CD1c-positive myeloid dendritic cell (primary cell): ENCODE results near the gene AUTS2.
"Not testable (repeated sequence)": the region's sequence is repeated elsewhere in the genome, so short reads cannot be mapped to it uniquely, and the experiment has no call there.

Experiments
- DNase-seq: peaks from one replicate; pipeline ENCODE4 v3.0.0-alpha.2; 2016; ENCODE audit errors: extremely low spot score

The AUTS2 gene

GRCh38 chr7:70577078-70577477 is 978.8 kb downstream of the AUTS2 start:
- no peak for DNase-seq

GRCh38 chr7:70578131-70578530 is 979.9 kb downstream of the AUTS2 start:
- DNase-seq, result no peak

DNA sequence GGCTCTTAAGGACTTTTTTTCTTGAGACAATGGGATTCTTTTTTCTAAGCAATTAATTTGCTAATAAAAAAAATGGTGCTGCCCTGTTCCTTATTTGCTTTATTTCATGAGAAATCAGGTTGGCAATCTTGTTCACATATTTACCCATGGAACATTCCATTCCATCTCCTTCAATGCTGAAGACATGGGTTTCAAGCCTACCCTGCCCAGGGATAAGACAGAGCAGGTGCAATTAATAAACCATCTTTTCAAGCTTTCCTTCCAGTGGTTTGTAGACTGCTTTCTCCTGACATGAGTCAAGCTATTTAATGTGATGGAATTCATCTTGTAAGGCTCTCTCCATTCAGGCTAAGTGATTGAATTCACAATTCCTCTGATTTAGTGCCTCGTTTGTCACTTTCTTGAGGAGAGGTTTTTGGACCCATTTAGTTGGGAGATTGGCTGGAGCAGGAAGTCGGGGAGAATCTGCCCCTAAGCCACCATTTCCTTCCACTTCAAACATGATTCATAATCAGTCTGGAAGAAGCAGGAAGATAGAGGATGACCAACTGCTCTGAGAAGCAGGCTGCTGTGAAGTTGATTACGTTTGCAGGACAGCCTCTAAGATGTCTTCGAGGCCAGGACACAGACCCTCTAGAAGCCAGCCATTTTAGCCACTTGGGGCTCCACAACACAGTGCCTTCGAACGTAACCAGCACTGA is 981.3 kb downstream of the AUTS2 start:
- no peak for DNase-seq

GRCh38 chr7:70580161-70580560 is 981.9 kb downstream of the AUTS2 start:
- no peak for DNase-seq

DNA sequence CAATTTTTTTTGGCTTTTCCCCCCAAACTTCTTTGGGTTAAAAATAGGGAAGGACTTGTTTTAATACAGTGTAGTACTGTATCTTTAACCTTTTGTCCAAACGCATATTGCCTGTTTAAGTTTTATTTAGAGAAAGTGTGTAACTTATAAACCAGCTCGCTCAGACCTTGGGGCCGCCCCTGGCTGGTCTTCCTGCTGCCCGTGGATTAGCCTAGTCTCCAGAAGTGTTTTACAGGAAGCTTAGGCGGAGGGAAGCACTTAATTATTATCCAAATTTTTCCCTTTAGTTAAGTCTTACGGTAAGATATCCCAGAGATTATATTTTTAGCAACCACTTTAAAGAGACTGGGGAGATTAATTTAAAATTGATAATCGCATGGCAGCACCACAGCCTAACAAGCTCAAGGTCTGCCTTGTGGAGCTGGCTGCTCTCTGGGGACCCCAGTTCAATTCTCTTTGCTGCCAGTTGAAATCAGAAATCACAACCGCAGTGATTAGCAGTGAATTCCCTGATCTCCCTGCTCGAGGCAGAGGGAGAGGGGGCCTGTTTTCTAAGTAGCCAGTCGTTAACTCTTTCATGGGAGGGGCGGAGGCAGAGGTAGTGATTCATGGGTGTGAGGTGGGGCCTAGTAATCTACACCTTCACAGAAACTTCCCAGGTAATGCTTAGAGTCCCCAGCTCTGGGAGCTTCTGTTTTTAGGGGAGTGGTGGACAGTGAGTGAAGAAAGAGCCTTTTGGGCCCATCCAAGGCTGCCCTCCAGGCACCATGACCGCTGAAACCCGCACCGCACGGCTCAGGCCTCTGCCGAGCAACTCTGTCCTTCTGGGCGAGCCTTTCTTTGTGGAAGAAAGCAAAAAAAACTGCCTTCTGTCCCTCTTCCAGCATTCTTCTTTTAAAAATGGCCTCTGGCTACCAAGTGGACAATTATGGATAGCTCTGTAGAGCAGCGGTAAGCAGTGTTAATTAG is 984.9 kb downstream of the AUTS2 start:
- DNase-seq, result no peak

- DNase-seq, result no peak
Observed at GRCh38 chr7:70583965-70584883, 985.9 kb downstream of the AUTS2 start.

DNA sequence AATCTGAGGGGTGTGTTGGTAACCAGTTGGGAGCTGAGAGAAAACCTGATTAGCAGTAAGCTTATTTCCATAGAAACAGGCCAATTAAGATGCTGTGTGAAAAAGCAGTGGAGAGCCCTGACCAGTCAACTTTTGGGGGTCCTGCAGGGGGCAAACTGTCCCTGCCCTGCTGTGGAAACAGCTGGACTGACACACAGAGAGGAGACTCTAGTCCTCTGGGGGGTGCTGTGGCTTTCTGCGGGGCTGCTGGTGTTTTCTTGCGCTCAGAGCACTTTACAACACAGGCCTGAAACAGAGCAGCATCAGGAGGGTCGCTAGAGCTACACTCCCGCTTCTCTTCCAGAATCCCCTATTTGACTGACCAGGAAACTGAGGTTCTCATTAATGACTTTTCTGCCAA is 986.8 kb downstream of the AUTS2 start:
- no peak for DNase-seq

- DNase-seq, result no peak
Observed at GRCh38 chr7:70586822-70587221, 988.5 kb downstream of the AUTS2 start.

DNA sequence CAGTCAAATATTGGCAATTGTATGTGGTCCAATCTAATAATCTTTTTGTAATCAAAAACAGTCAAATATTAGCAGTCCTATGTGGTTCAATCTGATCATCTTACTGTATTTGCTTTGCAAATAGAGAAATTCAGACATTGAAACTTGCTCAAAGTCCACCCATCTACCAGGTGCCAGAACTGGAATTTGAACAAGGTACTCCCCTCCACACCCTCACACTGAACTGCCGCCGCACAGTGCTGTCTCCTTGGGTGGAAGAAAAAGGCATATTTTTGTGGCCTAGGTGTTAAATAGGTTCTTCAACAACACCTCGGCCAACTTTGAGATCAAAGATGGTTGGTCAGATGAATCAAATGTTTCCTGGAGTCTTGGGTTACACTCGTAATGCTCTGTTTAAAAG is 989.5 kb downstream of the AUTS2 start:
- DNase-seq, result no peak

- DNase-seq, result no peak
Observed at GRCh38 chr7:70588191-70588921, 990.1 kb downstream of the AUTS2 start.

DNA sequence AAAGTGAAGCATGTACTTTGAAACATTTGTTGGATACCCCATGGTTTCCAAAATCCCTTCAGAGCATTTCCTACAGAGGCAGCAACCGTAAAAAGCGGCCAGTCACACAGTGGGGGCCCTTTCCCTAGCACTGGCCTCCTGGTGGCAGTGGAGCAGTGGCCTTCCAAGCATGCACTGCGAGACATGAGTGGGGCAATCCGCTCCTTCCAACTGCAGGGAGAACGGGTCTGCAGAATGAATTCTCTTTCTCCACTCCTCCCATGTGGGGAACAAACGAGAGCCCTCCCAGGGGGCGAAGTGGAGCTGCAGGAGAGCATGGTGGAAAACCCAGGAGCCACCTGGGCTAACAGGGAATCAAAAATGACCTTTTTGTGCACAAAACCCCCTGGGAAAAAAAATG is 990.7 kb downstream of the AUTS2 start:
- no peak for DNase-seq

- DNase-seq, result no peak
Observed at GRCh38 chr7:70589590-70589989, 991.3 kb downstream of the AUTS2 start.

- DNase-seq, result no peak
Observed at GRCh38 chr7:70590126-70590854, 992.0 kb downstream of the AUTS2 start.

- DNase-seq, result no peak
Observed at GRCh38 chr7:70591643-70592042, 993.4 kb downstream of the AUTS2 start.

- DNase-seq, result no peak
Observed at GRCh38 chr7:70592171-70592570, 993.9 kb downstream of the AUTS2 start.

GRCh38 chr7:70594170-70594569 is 995.9 kb downstream of the AUTS2 start:
- no peak for DNase-seq

DNA sequence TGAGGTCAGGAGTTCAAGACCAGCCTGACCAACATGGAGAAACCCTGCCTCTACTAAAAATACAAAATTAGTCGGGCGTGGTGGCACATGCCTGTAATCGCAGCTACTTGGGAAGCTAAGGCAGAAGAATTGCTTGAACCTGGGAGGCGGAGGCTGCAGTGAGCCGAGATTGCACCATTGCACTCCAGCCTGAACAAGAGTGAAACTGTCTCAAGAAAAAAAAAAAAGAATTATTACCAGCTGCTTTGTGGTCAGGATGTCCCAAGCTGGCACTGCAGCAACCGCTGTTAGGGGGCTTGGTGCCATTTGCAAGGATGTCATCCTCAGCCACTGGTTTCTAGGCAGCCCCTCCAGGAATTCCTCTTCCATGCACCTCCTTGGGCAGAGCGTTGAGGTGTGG is 996.6 kb downstream of the AUTS2 start:
- DNase-seq, result not testable (repeated sequence)

DNA sequence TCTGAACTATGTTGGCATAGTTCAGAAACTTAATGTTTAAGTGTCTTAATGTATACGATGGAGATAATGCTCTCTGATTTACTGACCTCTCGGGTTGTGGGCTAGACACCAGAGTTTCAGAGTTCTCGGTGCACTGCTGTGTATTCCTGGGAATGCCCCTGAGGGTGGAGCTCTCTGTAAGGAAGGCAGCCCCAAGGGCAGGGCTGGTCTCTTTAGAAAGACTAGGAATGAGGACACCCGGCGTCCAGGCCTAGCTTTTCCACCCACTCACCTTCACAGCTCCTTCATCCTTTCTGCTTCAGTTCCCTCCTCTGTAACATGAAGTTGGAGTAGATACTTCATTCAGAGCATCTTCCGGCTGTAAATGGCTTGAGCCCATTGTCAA is 997.1 kb downstream of the AUTS2 start:
- no peak for DNase-seq

- no peak for DNase-seq
Observed at GRCh38 chr7:70595755-70596597, 997.7 kb downstream of the AUTS2 start.

GRCh38 chr7:70596598-70596913 is 998.3 kb downstream of the AUTS2 start:
- no peak for DNase-seq
